Measurements from ENCODE around the gene ZNF841. TPM values are rescaled to one million over a fixed set of nuclear protein-coding genes. Genes with fewer than 3 reads are reported as not detected.

The ZNF841 gene
- total and polyA plus RNA-seq, 2 of the 13 experiments (the other 11 are each of a cell fraction or from before 2014, with no cell fraction given), result 6.2 to 14.2 TPM

GRCh38 chr19:52139252-52140031 is 43.9 kb upstream of the ZNF841 start, which contains the start of gene ZNF616 (continued):
- TF ChIP-seq ARID4A (CRISPR knock-in tag; IDR thresholded peaks at IDR 0.05; ENCODE audit: borderline replicate concordance) (peak; percentile 77), KMT2B (CRISPR knock-in tag; IDR thresholded peaks at IDR 0.05) (peak; percentile 74), TGIF2 (CRISPR knock-in tag; IDR thresholded peaks at IDR 0.05) (no peak), ZBTB43 (CRISPR knock-in tag; conservative IDR thresholded peaks at IDR 0.05) (no peak), KAT2B (IDR thresholded peaks at IDR 0.05; ENCODE audit: borderline replicate concordance, low read depth, low read length) (no peak), TAF1 (CRISPR knock-in tag; IDR thresholded peaks at IDR 0.05) (peak; percentile 64), KDM6A (CRISPR knock-in tag; IDR thresholded peaks at IDR 0.05; ENCODE audit: low read depth) (no peak), ZNF687 (CRISPR knock-in tag; IDR thresholded peaks at IDR 0.05) (peak; percentile 80), ZNF224 (CRISPR knock-in tag; IDR thresholded peaks at IDR 0.05) (0 out of 2 replicates have a peak, but pooled peaks have one; percentile 60), RFX5 (IDR thresholded peaks at IDR 0.05; ENCODE audit: low read depth, low read length) (no peak), ZNF670 (CRISPR knock-in tag; IDR thresholded peaks at IDR 0.05; ENCODE audit: borderline replicate concordance) (peak; percentile 89; the same call in 1 of the 2 replicates)
- TF ChIP-seq, protein P1, sequence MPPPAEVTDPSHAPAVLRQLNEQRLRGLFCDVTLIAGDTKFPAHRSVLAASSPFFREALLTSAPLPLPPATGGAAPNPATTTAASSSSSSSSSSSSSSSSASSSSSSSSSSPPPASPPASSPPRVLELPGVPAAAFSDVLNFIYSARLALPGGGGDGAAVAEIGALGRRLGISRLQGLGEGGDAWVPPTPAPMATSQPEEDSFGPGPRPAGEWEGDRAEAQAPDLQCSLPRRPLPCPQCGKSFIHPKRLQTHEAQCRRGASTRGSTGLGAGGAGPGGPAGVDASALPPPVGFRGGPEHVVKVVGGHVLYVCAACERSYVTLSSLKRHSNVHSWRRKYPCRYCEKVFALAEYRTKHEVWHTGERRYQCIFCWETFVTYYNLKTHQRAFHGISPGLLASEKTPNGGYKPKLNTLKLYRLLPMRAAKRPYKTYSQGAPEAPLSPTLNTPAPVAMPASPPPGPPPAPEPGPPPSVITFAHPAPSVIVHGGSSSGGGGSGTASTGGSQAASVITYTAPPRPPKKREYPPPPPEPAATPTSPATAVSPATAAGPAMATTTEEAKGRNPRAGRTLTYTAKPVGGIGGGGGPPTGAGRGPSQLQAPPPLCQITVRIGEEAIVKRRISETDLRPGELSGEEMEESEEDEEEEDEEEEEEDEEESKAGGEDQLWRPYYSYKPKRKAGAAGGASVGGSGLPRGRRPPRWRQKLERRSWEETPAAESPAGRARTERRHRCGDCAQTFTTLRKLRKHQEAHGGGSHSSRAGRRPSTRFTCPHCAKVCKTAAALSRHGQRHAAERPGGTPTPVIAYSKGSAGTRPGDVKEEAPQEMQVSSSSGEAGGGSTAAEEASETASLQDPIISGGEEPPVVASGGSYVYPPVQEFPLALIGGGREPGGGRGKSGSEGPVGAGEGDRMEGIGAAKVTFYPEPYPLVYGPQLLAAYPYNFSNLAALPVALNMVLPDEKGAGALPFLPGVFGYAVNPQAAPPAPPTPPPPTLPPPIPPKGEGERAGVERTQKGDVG (CRISPR knock-in tag; IDR thresholded peaks at IDR 0.05; ENCODE audit: borderline replicate concordance), result no peak
- TF ChIP-seq, protein P2, sequence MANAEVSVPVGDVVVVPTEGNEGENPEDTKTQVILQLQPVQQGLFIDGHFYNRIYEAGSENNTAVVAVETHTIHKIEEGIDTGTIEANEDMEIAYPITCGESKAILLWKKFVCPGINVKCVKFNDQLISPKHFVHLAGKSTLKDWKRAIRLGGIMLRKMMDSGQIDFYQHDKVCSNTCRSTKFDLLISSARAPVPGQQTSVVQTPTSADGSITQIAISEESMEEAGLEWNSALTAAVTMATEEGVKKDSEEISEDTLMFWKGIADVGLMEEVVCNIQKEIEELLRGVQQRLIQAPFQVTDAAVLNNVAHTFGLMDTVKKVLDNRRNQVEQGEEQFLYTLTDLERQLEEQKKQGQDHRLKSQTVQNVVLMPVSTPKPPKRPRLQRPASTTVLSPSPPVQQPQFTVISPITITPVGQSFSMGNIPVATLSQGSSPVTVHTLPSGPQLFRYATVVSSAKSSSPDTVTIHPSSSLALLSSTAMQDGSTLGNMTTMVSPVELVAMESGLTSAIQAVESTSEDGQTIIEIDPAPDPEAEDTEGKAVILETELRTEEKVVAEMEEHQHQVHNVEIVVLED (CRISPR knock-in tag; IDR thresholded peaks at IDR 0.05; ENCODE audit: borderline replicate concordance), result no peak

Measured in HepG2 (cell line).